Suprapubic skin (tissue), 3 donors: ENCODE data around the gene ERCC6L.

ENCODE experiments used
- POLR2A ChIP-seq, 2 donors: fragments of 450-650 bp; IDR thresholded peaks; one replicate each; pipeline ENCODE4 v1.6.1; 2017; ENCODE audit warnings: antibody characterized with exemption in 2 of 2, mild to moderate bottlenecking in 2 of 2, moderate library complexity in 2 of 2
- TF ChIP-seq, protein P1 (sequence below), 2 donors: fragments of 200-600 bp in 1 of 2; fragments of 450-650 bp in 1 of 2; sonication (generic) in 1 of 2; IDR thresholded peaks; one replicate each; pipeline ENCODE4 v1.5.1; 2016 to 2019; ENCODE audit warnings: antibody characterized with exemption in 2 of 2, mild to moderate bottlenecking in 1 of 2, moderate library complexity in 1 of 2

DNA sequence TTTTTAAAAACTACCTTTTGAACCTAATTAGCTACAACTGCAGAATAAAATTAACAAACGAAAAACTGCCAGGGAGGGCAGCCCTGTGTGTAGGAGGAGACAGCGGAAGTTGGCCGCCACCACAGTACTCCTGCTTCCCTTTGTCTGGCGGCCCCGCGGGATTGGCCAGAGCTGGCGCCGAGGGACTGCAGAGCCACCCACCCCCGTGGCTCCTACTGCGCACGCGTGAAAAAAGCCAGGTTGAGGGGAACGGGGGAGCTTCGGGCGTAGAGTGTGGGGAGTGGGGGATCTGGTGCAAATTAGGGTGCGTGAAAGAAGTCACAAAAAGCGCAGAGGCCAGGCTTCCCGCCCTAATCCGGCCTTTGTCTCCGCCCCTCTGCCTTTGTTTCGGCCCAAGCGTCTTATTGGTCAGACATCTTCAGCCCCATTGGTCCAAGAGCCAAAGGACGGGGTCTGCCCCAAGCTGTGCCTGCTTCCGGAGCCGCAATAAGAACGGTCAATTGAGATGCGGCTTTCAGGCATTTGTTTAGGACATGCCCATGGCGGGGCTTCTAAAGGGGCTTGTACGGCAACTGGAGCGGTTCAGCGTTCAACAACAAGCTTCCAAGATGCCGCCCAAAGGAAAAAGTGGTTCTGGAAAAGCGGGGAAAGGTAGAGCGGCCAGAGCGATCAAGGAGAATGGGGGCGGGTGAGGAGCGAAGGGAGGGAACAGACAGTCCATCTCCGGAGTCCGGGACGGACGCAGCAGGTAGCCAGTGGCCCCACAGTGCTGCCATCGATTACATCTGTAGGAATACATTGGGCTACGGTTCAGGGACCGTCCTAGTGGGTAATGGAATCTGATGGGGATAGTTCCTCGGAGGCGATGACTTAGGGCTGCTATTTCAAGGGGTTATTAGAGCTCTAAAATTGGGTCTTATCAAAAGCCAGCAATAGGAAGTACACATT, 57.4 kb downstream of the ERCC6L start, which contains the start of gene PIN4:
- TF ChIP-seq, protein P1, sequence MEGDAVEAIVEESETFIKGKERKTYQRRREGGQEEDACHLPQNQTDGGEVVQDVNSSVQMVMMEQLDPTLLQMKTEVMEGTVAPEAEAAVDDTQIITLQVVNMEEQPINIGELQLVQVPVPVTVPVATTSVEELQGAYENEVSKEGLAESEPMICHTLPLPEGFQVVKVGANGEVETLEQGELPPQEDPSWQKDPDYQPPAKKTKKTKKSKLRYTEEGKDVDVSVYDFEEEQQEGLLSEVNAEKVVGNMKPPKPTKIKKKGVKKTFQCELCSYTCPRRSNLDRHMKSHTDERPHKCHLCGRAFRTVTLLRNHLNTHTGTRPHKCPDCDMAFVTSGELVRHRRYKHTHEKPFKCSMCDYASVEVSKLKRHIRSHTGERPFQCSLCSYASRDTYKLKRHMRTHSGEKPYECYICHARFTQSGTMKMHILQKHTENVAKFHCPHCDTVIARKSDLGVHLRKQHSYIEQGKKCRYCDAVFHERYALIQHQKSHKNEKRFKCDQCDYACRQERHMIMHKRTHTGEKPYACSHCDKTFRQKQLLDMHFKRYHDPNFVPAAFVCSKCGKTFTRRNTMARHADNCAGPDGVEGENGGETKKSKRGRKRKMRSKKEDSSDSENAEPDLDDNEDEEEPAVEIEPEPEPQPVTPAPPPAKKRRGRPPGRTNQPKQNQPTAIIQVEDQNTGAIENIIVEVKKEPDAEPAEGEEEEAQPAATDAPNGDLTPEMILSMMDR (IDR thresholded peaks at IDR 0.05) = no peak
- TF ChIP-seq POLR2A (IDR thresholded peaks at IDR 0.05) = no peak
